H7 (cell line): ENCODE results near the gene ZNF609. TPM values are rescaled to one million over a fixed set of nuclear protein-coding genes. Genes with fewer than 3 reads are reported as not detected.

Experiments
- DNase-seq: peaks from one replicate; pipeline ENCODE4 v3.0.0; 2012
- H3K27me3 ChIP-seq: 2 replicates; pipeline ENCODE4 v1.6.0; 2011; ENCODE audit warnings: mild to moderate bottlenecking, low read length; ENCODE audit not compliant: control insufficient read depth, insufficient read depth
- H3K36me3 ChIP-seq: replicated peaks from 2 replicates; pipeline ENCODE4 v1.5.1; 2011; ENCODE audit warnings: low read length; ENCODE audit not compliant: control insufficient read depth, insufficient read depth
- H3K4me3 ChIP-seq: 2 replicates; pipeline ENCODE4 v1.5.1; 2011; ENCODE audit warnings: low read depth, mild to moderate bottlenecking, control low read depth, low read length, moderate library complexity; ENCODE audit not compliant: insufficient read depth
- total RNA-seq: library from RNA; depleted of rRNA; stranded (reverse); fragments of >200 nt; shearing (Covaris generic); gene quantifications from 2 replicates; pipeline ENCODE4 v1.2.3, GENCODE V29; 2014

The ZNF609 gene
- total RNA-seq, 1 experiment from 2014 or later = 24.8 TPM

DNA sequence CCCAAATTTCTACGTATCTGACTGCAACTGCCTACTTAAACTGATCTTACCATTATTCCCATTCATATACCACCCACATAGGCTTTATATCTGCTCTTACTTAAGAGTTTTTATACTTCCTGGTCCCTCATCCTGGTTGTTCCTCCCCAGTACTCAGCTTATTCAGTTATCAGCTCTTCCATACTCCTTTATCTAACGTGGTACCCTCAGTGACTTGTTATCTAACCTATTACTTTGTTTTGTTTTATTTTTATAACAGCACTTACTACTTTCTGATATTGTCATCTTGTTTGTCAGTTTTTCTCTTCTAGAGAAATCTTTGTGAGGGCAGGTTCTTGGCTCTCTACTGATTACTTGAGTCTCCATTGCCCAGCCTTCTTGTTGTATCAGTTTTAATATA lies 100.6 kb downstream of the ZNF609 start:
- H3K36me3 ChIP-seq = no peaks in the 10 kb centered on the region

DNA sequence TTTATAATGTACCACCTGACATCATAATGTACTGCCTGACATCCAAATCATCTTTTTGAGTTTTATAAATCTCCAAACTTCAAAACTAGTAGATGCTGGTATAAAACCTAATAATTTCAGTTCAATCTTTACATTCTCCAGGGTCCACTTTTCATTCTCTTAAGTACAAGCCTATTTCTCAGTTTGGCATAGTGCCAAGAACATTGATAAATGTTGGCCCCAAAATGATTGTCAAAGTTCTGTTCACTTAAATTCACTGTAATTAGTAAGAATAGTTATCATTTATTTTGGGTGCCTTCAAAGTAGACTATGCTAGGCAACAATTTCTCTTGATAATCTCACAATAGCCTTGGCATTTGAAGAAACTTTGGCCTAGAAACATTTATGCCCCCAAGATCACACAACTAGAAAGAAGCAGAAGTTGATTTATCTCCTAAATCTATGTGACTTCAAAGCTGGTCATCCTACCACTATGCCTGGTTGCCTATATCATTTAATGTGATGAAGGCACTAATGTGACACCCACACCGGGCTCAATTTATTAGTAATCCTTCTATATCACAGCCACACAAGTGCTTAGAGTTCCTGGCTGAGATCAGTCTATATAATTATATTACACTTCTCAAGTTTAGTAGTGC lies 101.7 kb downstream of the ZNF609 start:
- H3K36me3 ChIP-seq = no peaks in the 10 kb centered on the region
- H3K4me3 ChIP-seq = no peak overlapping the region
- no peak for DNase-seq
- H3K27me3 ChIP-seq = no peaks in the 10 kb centered on the region

More for the DNA sequence above, 100.6 kb downstream of the ZNF609 start:
- DNase-seq = no peak
- H3K27me3 ChIP-seq = no peaks in the 10 kb centered on the region
- H3K4me3 ChIP-seq = no peak overlapping the region

DNA sequence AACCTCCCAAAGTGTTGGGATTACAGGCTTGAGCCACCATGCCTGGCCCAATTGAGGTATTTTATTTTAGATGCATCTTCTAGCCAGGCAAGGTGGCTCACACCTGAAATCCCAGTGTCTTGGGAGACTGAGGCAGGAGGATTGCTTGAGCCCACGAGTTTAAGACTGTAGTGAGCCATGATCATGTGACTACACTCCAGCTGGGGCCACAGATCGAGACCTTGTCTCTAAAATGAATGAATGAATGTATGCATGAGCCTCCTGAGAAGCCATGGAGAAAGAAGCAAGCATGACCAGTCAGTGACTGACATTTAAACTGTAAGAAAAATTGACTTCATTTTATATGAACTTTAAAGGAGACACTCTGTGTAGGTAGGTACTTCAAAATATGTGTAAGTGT lies 105.7 kb downstream of the ZNF609 start:
- Histone ChIP-seq H3K4me3 (no peak overlapping the region), H3K36me3 (no peaks in the 10 kb centered on the region), H3K27me3 (no peaks in the 10 kb centered on the region)
- no peak for DNase-seq

DNA sequence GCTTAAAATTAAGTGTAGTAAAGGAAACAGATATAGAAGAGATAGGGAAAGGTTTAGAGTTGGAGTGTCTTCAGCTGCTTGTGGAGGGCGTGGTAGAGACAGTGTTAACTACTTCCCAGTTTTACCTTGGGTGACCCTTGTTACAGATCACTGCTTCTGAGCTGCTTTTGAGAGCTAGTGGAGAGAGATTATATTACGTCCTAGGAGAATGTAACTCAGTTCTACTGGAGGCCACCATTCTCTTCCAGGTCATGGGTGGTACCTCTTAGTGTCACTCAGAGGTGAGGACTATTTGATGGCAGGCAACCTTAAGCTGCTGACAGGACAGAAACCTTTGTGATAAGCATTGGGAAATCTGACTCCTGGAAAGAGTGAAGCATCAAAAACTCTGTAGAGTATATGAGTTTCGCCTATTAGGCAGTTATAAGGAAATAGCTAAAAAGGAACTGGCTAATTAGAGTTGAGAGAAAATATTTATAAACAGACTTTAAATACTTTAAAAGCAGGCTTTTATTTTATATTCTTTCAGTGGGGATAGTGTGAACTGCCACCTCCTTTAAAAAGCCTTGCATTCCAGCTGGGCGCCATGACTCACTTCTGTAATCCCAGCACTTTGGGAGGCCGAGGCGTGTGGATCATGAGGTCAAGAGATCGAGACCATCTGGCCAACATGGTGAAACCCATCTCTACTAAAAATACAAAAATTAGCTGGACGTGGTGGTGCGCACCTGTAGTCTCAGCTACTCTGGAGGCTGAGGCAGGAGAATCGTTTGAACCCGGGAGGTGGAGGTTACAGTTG lies 106.5 kb downstream of the ZNF609 start:
- DNase-seq = no peak
- no peaks in the 10 kb centered on the region for H3K27me3 ChIP-seq

DNA sequence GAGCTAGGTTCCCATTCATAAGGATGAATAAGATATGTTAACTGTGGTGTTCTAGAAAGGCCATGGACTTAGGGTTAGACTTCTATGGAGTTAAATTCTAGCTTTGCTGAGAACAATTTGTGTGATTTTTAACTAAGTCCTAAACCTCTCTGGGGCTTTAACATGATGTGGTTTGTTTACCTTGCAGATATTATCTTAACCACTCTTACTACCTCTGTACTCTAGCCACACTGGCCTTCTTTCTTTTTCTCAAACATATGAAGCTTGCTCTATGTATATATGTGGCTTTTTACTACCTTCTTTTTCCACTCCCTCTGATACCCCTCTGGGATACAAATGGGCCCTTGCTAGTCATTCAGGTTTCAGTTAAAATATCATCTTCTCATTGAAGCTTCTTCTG lies 108.4 kb downstream of the ZNF609 start:
- Histone ChIP-seq H3K36me3 (no peaks in the 10 kb centered on the region), H3K4me3 (no peak overlapping the region), H3K27me3 (no peaks in the 10 kb centered on the region)
- DNase-seq = no peak

More for the DNA sequence above, 106.5 kb downstream of the ZNF609 start:
- no peaks in the 10 kb centered on the region for H3K36me3 ChIP-seq
- H3K4me3 ChIP-seq = no peak overlapping the region

DNA sequence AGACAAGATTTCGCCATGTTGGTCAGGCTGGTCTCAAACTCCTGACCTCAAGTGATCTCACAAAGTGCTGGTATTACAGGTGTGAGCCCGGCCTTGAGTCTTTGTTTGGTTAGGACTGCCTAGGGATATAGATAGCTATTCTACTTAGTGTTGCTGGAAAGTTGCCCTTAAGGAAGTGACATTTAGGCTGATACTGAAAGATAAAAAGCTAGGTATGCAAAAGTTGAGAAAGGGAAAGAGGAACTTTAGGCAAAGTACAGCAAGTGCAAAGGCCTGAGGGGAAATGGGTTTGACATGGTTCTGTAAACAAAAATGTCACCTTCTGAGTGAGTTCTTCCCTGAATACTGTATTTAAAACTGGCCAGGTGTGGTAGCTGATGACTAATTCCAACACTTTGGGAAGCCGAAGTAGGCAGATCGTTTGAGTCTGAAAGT lies 111.5 kb downstream of the ZNF609 start:
- H3K36me3 ChIP-seq = peaks cover 1% of the 10 kb centered on the region; the same call in 1 of the 2 replicates

DNA sequence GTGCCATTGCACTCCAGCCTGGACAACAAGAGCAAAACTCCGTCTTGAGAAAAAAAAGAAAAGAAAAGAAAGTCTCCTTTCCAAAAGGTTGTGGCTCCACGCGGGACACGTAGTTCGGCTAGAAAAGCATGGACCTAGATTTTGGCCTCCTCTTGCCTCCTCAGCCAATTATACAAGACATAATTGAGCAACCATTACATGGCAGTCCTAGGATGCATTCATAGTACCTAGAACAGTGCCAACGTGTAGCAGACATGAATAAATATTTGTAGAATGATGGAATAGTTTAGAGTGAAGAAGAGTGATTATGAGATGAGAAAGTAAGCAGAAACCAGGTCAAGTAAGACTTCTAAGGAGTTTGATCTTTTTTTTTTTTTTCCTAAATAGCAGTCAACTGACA lies 112.5 kb downstream of the ZNF609 start:
- no peaks in the 10 kb centered on the region for H3K27me3 ChIP-seq
- no peak overlapping the region for H3K4me3 ChIP-seq
- H3K36me3 ChIP-seq = peaks cover 1% of the 10 kb centered on the region; the same call in 1 of the 2 replicates
- no peak for DNase-seq

More for the DNA sequence above, 111.5 kb downstream of the ZNF609 start:
- Histone ChIP-seq H3K27me3 (no peaks in the 10 kb centered on the region), H3K4me3 (no peak overlapping the region)
- no peak for DNase-seq

DNA sequence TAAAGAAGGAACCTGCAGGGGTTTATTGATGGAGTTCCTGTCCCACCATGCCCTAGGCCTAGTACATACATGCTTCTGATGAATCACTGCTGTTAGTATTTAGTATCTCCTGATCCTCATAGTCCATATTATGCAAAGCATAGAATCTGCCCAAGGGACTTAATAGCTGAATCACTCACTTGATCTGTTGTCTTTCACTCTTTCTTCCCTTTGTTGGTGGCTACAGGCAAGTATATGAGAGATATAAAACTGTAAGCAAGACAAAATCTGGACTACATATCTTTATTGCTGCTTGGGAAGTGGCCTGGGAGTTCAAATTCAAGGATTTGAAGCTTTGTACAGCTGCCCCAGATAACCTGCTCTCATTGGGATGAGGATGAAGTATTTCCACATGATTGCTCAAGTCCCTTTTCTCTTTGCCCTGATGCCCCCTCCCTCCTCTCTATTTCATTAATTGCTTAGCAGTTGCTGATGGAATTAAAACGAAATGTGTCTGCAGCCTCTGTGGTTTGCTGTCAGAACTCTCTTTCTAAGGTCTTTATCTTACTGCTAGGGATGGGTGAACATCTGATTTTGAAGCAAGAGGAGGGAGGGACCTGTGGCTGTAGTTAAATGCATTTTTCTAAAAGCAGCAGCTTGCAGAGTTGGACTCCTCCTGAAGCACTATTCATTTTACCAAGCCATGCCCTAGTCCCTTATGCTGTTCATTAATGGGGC lies 114.1 kb downstream of the ZNF609 start:
- no peak for DNase-seq

DNA sequence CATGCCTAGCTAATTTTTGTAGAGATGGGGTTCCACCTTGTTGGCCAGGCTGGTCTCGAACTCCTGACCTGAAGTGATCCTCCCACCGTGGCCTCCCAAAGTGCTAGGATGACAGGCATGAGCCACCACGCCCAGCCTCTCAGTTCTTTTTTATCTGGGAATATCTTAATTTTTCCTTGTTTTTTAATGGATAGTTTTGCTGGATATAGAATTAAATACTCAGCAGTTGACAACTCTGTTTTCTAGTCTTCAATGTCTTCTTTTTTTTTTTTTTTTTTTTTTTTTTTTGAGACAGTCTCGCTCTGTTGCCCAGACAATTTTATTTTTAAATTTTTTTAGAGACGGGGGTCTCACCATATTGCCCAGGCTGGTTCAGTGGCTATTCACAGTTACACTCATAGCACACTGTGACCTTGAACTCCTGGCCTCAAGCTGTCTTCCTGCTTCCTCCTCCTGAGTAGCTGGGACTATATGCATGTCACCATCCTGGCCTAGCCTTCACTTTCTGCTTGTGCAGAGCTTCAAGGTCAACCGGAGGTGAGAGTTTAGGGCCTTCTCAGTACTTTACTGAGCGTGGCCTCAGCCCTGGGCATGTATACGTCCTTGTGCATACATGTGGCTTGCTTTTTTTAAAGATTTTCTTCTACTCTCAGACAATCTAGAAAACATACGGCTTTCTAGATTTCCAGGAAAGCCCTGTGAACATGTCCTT lies 120.5 kb downstream of the ZNF609 start:
- H3K4me3 ChIP-seq = no peak overlapping the region
- H3K27me3 ChIP-seq = no peaks in the 10 kb centered on the region
- DNase-seq = no peak
- no peaks in the 10 kb centered on the region for H3K36me3 ChIP-seq

More for the DNA sequence above, 114.1 kb downstream of the ZNF609 start:
- Histone ChIP-seq H3K4me3 (no peak overlapping the region), H3K27me3 (no peaks in the 10 kb centered on the region), H3K36me3 (peaks cover 1% of the 10 kb centered on the region; the same call in 1 of the 2 replicates)

DNA sequence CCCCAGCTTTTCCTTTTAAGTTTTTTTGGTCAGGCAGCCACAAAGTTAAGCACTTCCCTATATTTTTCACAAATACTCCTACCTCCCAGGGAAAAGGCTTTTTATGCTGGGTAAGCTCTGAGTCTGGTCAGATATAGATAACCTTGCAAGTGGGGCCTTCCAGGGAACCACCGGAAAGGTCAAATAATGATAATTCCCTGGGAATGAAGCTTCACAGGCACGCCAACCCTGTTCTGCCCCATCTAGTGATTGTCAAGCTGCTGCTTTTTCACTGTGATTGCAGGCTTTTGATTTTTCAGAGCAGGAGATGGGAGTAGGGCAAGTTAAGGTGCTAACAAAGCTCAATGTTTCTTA lies 121.0 kb downstream of the ZNF609 start:
- no peak overlapping the region for H3K4me3 ChIP-seq
- no peaks in the 10 kb centered on the region for H3K36me3 ChIP-seq
- no peaks in the 10 kb centered on the region for H3K27me3 ChIP-seq
- DNase-seq = no peak

DNA sequence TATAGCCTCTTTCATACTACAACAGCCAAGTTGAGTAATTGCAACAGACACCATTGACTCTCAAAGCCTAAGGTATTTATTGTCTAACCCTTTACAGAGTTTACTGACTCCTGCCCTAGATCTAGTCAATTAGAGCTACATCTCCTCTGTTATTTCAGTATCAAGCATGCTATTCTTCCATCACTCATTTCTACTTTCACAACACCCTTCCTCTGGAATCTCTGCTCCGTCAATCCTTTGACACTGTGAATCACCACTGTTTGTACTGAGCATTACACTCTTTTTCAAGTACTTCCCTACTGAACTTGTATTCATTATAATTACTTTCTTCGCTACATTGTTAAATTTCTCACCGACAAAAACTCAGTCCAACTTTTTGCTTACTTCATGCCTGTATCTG lies 121.8 kb downstream of the ZNF609 start:
- no peak overlapping the region for H3K4me3 ChIP-seq
- DNase-seq = no peak

DNA sequence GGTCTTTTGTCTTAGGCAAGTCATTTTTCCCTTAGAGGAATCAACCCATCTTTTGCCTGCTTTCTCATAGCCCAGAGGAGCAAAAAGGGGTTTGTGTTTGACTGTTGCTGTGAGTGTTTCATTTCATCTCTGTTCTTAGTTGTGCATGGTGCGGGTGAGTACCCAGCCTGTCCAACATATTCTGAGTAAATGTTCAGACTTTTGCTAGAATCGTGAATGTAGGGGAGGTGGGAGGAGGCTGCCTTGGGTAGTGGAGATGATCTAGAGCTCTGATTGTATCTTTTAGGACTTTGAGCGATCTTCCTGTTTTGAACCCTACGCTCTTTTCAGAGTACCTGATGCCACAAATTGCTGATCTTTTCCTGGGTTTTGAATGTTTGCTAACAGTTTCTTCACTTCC lies 123.1 kb downstream of the ZNF609 start:
- no peak for DNase-seq
- Histone ChIP-seq H3K36me3 (no peaks in the 10 kb centered on the region), H3K27me3 (no peaks in the 10 kb centered on the region), H3K4me3 (no peak overlapping the region)

More for the DNA sequence above, 121.8 kb downstream of the ZNF609 start:
- Histone ChIP-seq H3K27me3 (no peaks in the 10 kb centered on the region), H3K36me3 (no peaks in the 10 kb centered on the region)

DNA sequence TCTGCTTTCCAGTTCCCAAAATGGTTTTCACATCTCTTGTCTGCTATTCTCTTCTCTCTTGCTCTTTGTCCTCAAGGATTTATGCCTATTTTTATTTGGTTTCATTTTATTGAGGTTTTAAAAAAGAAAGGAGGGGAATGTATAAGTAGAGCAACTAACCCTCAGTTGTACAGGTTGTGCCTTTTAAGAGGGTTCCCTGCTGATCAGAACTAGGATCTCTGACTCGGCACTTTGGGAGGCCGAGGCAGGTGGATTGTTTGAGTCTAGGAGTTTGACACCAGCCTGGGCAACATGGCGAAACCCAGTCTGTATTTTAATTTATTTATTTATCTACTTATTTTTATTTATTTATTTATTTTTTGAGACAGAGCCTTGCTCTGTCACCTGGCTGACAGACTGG lies 123.6 kb downstream of the ZNF609 start:
- no peak overlapping the region for H3K4me3 ChIP-seq
- H3K36me3 ChIP-seq = no peaks in the 10 kb centered on the region
- no peaks in the 10 kb centered on the region for H3K27me3 ChIP-seq
- DNase-seq = no peak

DNA sequence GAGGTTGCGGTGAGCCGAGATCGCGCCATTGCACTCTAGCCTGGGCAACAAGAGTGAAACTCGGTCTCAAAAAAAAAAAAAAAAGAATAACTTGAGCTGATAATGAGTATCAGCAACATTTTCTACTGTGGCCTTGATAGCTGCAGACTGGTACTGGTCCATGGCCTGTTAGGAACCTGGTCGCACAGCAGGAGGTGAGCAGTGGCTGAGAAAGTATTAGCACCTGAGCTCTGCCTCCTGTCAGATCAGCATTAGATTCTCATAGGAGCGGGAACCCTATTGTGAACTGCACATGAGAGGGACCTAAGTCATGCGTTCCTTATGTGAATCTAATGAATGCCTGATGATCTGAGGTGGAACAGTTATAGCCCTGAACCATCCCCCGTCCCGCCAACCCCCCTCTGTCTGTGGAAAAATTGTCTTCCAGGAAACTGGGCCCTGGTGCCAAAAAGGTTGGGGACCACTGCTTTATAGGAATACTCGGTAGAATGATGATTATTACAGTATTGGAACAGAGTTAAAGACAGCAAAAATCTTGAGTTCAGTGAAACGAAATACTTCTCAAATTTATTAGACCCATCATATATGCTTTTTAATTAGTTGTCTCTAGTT lies 126.0 kb downstream of the ZNF609 start:
- no peak for DNase-seq

More for the DNA sequence above, 126.0 kb downstream of the ZNF609 start:
- Histone ChIP-seq H3K27me3 (no peaks in the 10 kb centered on the region), H3K36me3 (no peaks in the 10 kb centered on the region), H3K4me3 (no peak overlapping the region)
